GM12878 (cell line): ENCODE measurements around the gene GNA15. TPM values are rescaled to one million over a fixed set of nuclear protein-coding genes. Genes with fewer than 3 reads are reported as not detected.

Source experiments
- ATAC-seq: fragments of 200-7000 bp; cut with Tn5 transposase; 3 replicates; pipeline ENCODE4 v1.9.1; 2020; ENCODE audit warnings: mild to moderate bottlenecking, moderate library complexity
- BruUV-seq: library from RNA; stranded (reverse); fragments of 400-500 nt; replicated peaks from 2 replicates; lab custom pipeline; 2021; lab: Mats Ljungman, UMichigan
- CTCF ChIA-PET: fragments of 300-600 bp; sonication (Branson Sonifier 250); formaldehyde crosslinking; extraction: SDS; loops from one replicate; lab custom pipeline; 2021; ENCODE audit warnings: inconsistent platforms; lab: Yijun Ruan, JAX
- POLR2A ChIA-PET: fragments of 350-600 bp; formaldehyde crosslinking; extraction: SDS; loops from one replicate; lab custom pipeline; 2021; ENCODE audit warnings: inconsistent platforms; lab: Charles Lee
- RAD21 ChIA-PET: fragments of 300-600 bp; sonication (Branson Sonifier 250); formaldehyde crosslinking; loops from one replicate; lab custom pipeline; 2023; ENCODE audit warnings: antibody characterized with exemption; ENCODE audit not compliant: unreplicated experiment; lab: Charles Lee
- SMC1A ChIA-PET: fragments of 300-600 bp; sonication (Branson Sonifier 250); formaldehyde crosslinking; loops from one replicate; lab custom pipeline; 2023; ENCODE audit not compliant: unreplicated experiment, uncharacterized antibody; lab: Charles Lee
- DNase-seq: peaks from one replicate; pipeline ENCODE4 v3.0.0-alpha.2; 2011; ENCODE audit warnings: low read depth, low spot score
- FAIRE-seq: peaks from 3 replicates; lab custom pipeline; 2011; peaks lifted over from hg19 to GRCh38; lab: Jason Lieb, UNC
- H2AFZ ChIP-seq: 2 replicates; pipeline ENCODE4 v1.6.0; 2011; ENCODE audit warnings: low read depth, low read length, control low read depth; ENCODE audit not compliant: control insufficient read depth
- H3K27ac ChIP-seq: 2 replicates; pipeline ENCODE4 v1.5.1; 2011; ENCODE audit warnings: control low read depth; ENCODE audit not compliant: control insufficient read depth, insufficient read depth
- H3K27me3 ChIP-seq, 2 experiments: replicated peaks in 1 of 2; 2 replicates each; pipeline versions ENCODE4 v1.6.0 to v1.6.1; 2011; ENCODE audit warnings: low read length in 1 of 2; ENCODE audit not compliant: control insufficient read depth in 2 of 2, insufficient read depth in 2 of 2
- H3K36me3 ChIP-seq, 2 experiments: 2 replicates each; pipeline ENCODE4 v1.5.1; 2011; ENCODE audit warnings: low read length in 1 of 2; ENCODE audit not compliant: control insufficient read depth in 2 of 2, insufficient read depth in 2 of 2
- H3K4me1 ChIP-seq: 2 replicates; pipeline ENCODE4 v1.6.1; 2011; ENCODE audit warnings: mild to moderate bottlenecking, low read length, moderate library complexity, mixed read lengths; ENCODE audit not compliant: control insufficient read depth, insufficient read depth
- H3K4me2 ChIP-seq: 2 replicates; pipeline ENCODE4 v1.6.0; 2011; ENCODE audit warnings: control low read depth; ENCODE audit not compliant: control insufficient read depth, insufficient read depth
- H3K4me3 ChIP-seq: fragments of 200-600 bp; sonication (generic); 2 replicates; pipeline ENCODE4 v1.5.1; 2016
- H3K79me2 ChIP-seq: 2 replicates; pipeline ENCODE4 v1.6.0; 2011; ENCODE audit warnings: low read length; ENCODE audit not compliant: control insufficient read depth, insufficient read depth
- H3K9ac ChIP-seq: 2 replicates; pipeline ENCODE4 v1.8.0; 2011; ENCODE audit warnings: low read length, control low read depth, mixed read lengths; ENCODE audit not compliant: control insufficient read depth, insufficient read depth
- H3K9me3 ChIP-seq: replicated peaks from 3 replicates; pipeline ENCODE4 v1.5.1; 2011; ENCODE audit warnings: mild to moderate bottlenecking, low read length; ENCODE audit not compliant: control insufficient read depth, insufficient read depth
- H4K20me1 ChIP-seq: 2 replicates; pipeline ENCODE4 v1.6.0; 2011; ENCODE audit not compliant: control insufficient read depth, insufficient read depth
- KDM1A ChIP-seq: fragments of 200-600 bp; sonication (generic); IDR thresholded peaks from 2 replicates; pipeline ENCODE4 v1.6.1; 2016; ENCODE audit warnings: borderline replicate concordance
- NR2C2 ChIP-seq: IDR thresholded peaks from 2 replicates; pipeline ENCODE4 v1.6.1; 2011; ENCODE audit warnings: borderline replicate concordance, low read depth; ENCODE audit not compliant: control insufficient read depth, insufficient read length
- SPI1 ChIP-seq: IDR thresholded peaks from 2 replicates; pipeline ENCODE4 v1.6.1; 2011; ENCODE audit warnings: low read depth, mild to moderate bottlenecking, low read length, moderate library complexity, borderline replicate concordance; ENCODE audit not compliant: insufficient read depth
- WGBS: methylation state at CpG from one replicate; pipeline ENCODE4 v1.1.6; 2016; ENCODE audit warnings: low lambda C conversion rate; ENCODE audit not compliant: insufficient replicate concordance, insufficient coverage; ENCODE audit errors: missing lambda C conversion rate; 5-methylcytosine and 5-hydroxymethylcytosine counted together
- in situ Hi-C: fragments of 300-500 bp; cut with MboI; formaldehyde crosslinking; loops from 9 replicates; pipeline ENCODE4 v1.14.3; 2018; ENCODE audit warnings: mixed read lengths
- intact Hi-C: fragments of 100-400 bp; cut with micrococcal nuclease; formaldehyde crosslinking; loops from one replicate; pipeline ENCODE4 v1.14.2; 2022; ENCODE audit not compliant: unreplicated experiment
- polyA plus RNA-seq, 11 experiments: library from polyadenylated mRNA; depleted of rRNA in 4 of 11; unstranded in 6 of 11; stranded (reverse) in 5 of 11; fragments of >200 nt; fragmentation: Nextera tagmentation in 4 of 11; fragmentation: Illumina TruSeq in 1 of 11; extraction: Ambion mirVana in 4 of 11; extraction: Trizol in 1 of 11; gene quantifications; 1 replicate in 1 of 11; 2 replicates in 10 of 11; pipeline versions ENCODE4 v1.2.1 to v1.2.3, GENCODE V29; 2011 to 2016; ENCODE audit warnings: inconsistent platforms in 2 of 11, missing spikeins in 2 of 11, low read depth in 1 of 11
- total RNA-seq, 4 experiments: library from RNA; depleted of rRNA in 3 of 4; stranded (reverse); fragments of >200 nt in 3 of 4; fragmentation: Illumina TruSeq in 1 of 4; extraction: Trizol in 1 of 4; gene quantifications; 2 replicates each; pipeline versions ENCODE4 v1.2.1 to v1.2.3, GENCODE V29; 2013 to 2021

The GNA15 gene
- total and polyA plus RNA-seq, 10 of the 15 experiments (the other 5 are each of a cell fraction or from before 2014, with no cell fraction given), result 0.42 to 18.0 (median 9.4) TPM

GRCh38 chr19:3193256-3194105 is 57.6 kb downstream of the GNA15 start:
- FAIRE-seq (no peak), ATAC-seq (no peak), DNase-seq (no peak)
- ChIA-PET RAD21 (no interaction called here), POLR2A (interaction anchor here (1.4 kb wide), 1 partner anchor 8 kb away, joined by 3 read pairs; the partner anchor contains the start of gene NCLN), SMC1A (no interaction called here), CTCF (no interaction called here)
- Histone ChIP-seq H3K4me2 (no peak overlapping the region), H3K9me3 (no peaks in the 10 kb centered on the region), H2AFZ (no peak overlapping the region), H4K20me1 (no peaks in the 10 kb centered on the region), H3K27ac (no peak overlapping the region), H3K9ac (no peak overlapping the region), H3K36me3 (peaks cover 5 to 6% of the 10 kb centered on the region in 2 experiments; a peak in 3 of 4 replicates), H3K4me3 (no peak overlapping the region), H3K79me2 (peaks cover 24% of the 10 kb centered on the region), H3K27me3 (no peaks in the 10 kb centered on the region), H3K4me1 (no peaks in the 10 kb centered on the region)
- intact Hi-C loops, result no loop called here
- in situ Hi-C loops, result no loop called here
- TF ChIP-seq NR2C2, result no peak
- TF ChIP-seq SPI1, result peak; percentile 64; the same call in 1 of the 2 replicates
- TF ChIP-seq KDM1A, result no peak
- BruUV-seq, result no TSS peak
- WGBS, result 84% methylated on average over 38 of the region's 40 CpGs
